Muscle of back (tissue), 11 donors: Measurements from ENCODE around the gene ATP8A2. TPM values are rescaled to one million over a fixed set of nuclear protein-coding genes. Genes with fewer than 3 reads are reported as not detected.

Experiments
- DNase-seq, 3 donors: peaks; one replicate each; pipeline versions ENCODE4 v3.0.0 to v3.0.0-alpha.2; 2013
- polyA plus RNA-seq, 10 donors: library from polyadenylated mRNA; unstranded; fragments of 120-200 nt; gene quantifications; one replicate each; pipeline ENCODE4 v1.2.1, GENCODE V29; 2013; ENCODE audit not compliant: insufficient read length in 10 of 10

ATP8A2 gene
- polyA plus RNA-seq, 10 donors, result 1.5 to 3.6 (median 2.2) TPM

- no peak for DNase-seq
These were observed 253.6 kb downstream of the ATP8A2 start for GRCh38 chr13:25625414-25625813.

- peak in 1 of 3 donors; percentile 25 for DNase-seq
These were observed 258.6 kb downstream of the ATP8A2 start for GRCh38 chr13:25630329-25630900.

- DNase-seq, result no peak
These were observed 260.6 kb downstream of the ATP8A2 start for GRCh38 chr13:25632166-25632888.

GRCh38 chr13:25633093-25633492 is 261.3 kb downstream of the ATP8A2 start:
- no peak for DNase-seq

- no peak for DNase-seq
These were observed 273.9 kb downstream of the ATP8A2 start for GRCh38 chr13:25645681-25646080.

- no peak for DNase-seq
These were observed 277.3 kb downstream of the ATP8A2 start for GRCh38 chr13:25649001-25649633.

- DNase-seq, result no peak
These were observed 281.0 kb downstream of the ATP8A2 start for GRCh38 chr13:25652764-25653163.

GRCh38 chr13:25654322-25654721 is 282.5 kb downstream of the ATP8A2 start:
- no peak for DNase-seq

GRCh38 chr13:25657157-25657556 is 285.4 kb downstream of the ATP8A2 start:
- DNase-seq, result no peak

GRCh38 chr13:25659091-25659795 is 287.5 kb downstream of the ATP8A2 start:
- peak in 1 of 3 donors; percentile 31 for DNase-seq

GRCh38 chr13:25660996-25661395 is 289.2 kb downstream of the ATP8A2 start:
- no peak for DNase-seq

GRCh38 chr13:25662516-25662915 is 290.7 kb downstream of the ATP8A2 start:
- no peak for DNase-seq

GRCh38 chr13:25668345-25668744 is 296.6 kb downstream of the ATP8A2 start:
- DNase-seq, result no peak

- no peak for DNase-seq
These were observed 301.9 kb downstream of the ATP8A2 start for GRCh38 chr13:25673711-25674110.

- DNase-seq, result no peak
These were observed 302.6 kb downstream of the ATP8A2 start for GRCh38 chr13:25674371-25674770.

- no peak for DNase-seq
These were observed 303.3 kb downstream of the ATP8A2 start for GRCh38 chr13:25675060-25675459.

- no peak for DNase-seq
These were observed 306.2 kb downstream of the ATP8A2 start for GRCh38 chr13:25677956-25678355.

- no peak for DNase-seq
These were observed 306.6 kb downstream of the ATP8A2 start for GRCh38 chr13:25678398-25678797.

- DNase-seq, result no peak
These were observed 307.4 kb downstream of the ATP8A2 start for GRCh38 chr13:25679159-25679558.

GRCh38 chr13:25679936-25680335 is 308.2 kb downstream of the ATP8A2 start:
- no peak for DNase-seq

- no peak for DNase-seq
These were observed 310.5 kb downstream of the ATP8A2 start for GRCh38 chr13:25682276-25682675.

- no peak for DNase-seq
These were observed 311.3 kb downstream of the ATP8A2 start for GRCh38 chr13:25683056-25683455.
